ENCODE results near the gene METTL15. TPM values are rescaled to one million over a fixed set of nuclear protein-coding genes. Genes with fewer than 3 reads are reported as not detected.

Gene METTL15
- total RNA-seq, 1 experiment from 2014 or later = 12.4 TPM

DNA sequence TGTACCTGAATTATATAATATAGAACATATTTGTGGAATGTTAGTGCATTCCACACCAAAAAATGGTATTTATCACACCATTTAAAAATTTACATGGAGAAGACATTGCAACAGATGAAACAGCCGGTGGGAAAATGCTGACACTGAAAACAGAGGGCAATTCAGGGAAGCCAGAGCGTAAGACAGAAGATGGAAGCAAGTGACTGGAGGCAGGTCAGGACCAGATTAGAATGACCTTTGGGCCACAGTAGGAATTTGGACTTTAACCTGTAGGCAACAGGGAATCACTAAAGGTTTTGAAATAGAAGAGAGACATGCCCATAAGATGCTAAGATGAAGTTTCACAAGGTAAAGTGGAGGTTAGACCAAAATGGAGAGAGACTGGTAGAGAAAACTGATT, 60.5 kb downstream of the METTL15 start:
- ChIA-PET POLR2A (ENCODE audit: unreplicated experiment) (no interaction called here), CTCF (no interaction called here)
- Histone ChIP-seq H3K4me2 (ENCODE audit: low read length) (no peak overlapping the region), H3K4me3 (ENCODE audit: low read length) (no peak overlapping the region), H3K27ac (ENCODE audit: low read length) (no peak overlapping the region), H3K9ac (ENCODE audit: low read length) (no peak overlapping the region), H3K9me3 (ENCODE audit: low read length) (no peaks in the 10 kb centered on the region), H3K36me3 (ENCODE audit: low read depth, low read length) (no peaks in the 10 kb centered on the region), H3F3A (ENCODE audit: low read length, unreplicated experiment) (no peaks in the 10 kb centered on the region), H3K9me2 (replicated peaks; ENCODE audit: low read length) (no peaks in the 10 kb centered on the region), H3K79me2 (ENCODE audit: low read length) (no peaks in the 10 kb centered on the region), H2AFZ (ENCODE audit: low read length) (no peak overlapping the region), H4K20me1 (ENCODE audit: low read length) (no peaks in the 10 kb centered on the region), H3K4me1 (ENCODE audit: insufficient read depth, low read length) (no peaks in the 10 kb centered on the region), H3K27me3 (ENCODE audit: low read length) (no peaks in the 10 kb centered on the region)
- ATAC-seq (no peak), DNase-seq (no peak)
- TF ChIP-seq, protein P1, sequence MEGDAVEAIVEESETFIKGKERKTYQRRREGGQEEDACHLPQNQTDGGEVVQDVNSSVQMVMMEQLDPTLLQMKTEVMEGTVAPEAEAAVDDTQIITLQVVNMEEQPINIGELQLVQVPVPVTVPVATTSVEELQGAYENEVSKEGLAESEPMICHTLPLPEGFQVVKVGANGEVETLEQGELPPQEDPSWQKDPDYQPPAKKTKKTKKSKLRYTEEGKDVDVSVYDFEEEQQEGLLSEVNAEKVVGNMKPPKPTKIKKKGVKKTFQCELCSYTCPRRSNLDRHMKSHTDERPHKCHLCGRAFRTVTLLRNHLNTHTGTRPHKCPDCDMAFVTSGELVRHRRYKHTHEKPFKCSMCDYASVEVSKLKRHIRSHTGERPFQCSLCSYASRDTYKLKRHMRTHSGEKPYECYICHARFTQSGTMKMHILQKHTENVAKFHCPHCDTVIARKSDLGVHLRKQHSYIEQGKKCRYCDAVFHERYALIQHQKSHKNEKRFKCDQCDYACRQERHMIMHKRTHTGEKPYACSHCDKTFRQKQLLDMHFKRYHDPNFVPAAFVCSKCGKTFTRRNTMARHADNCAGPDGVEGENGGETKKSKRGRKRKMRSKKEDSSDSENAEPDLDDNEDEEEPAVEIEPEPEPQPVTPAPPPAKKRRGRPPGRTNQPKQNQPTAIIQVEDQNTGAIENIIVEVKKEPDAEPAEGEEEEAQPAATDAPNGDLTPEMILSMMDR (conservative IDR thresholded peaks at IDR 0.05; ENCODE audit: low read depth, low read length) = no peak
- TF ChIP-seq EZH2phosphoT487 (IDR thresholded peaks at IDR 0.05; ENCODE audit: borderline replicate concordance, low read length) = no peak
- TF ChIP-seq EZH2 (IDR thresholded peaks at IDR 0.05; ENCODE audit: low read length, unreplicated experiment) = no peak
- no TSS peak for BruUV-seq (replicated peaks)
- intact Hi-C loops (cut with micrococcal nuclease) = loop anchor here (1.0 kb wide), 1 partner anchor 8 kb away; no protein-coding TSS in a partner anchor

DNA sequence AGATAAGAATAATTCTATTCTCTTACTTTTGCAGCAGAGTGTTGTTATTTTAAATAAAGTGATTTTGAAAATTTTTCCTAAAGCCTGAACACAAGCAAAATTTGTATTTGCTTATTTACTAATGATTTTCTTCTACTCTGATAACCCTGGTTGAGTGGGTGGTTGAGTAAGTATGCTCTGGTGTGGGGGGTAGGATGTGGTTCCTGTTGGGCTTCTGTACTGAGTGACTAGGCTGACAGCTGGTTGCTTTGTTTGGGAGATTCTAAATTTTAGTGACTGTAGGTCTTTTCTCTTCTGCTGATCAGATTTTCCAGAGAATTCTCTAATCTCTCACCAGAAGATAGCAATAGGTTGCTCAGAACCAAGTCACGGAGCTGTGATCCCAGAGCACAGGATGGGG, 61.6 kb downstream of the METTL15 start:
- no peaks in the 10 kb centered on the region for H3K9me2 ChIP-seq (replicated peaks; ENCODE audit: low read length)
- no peaks in the 10 kb centered on the region for H3K36me3 ChIP-seq (ENCODE audit: low read depth, low read length)
- no peak overlapping the region for H3K4me2 ChIP-seq (ENCODE audit: low read length)
- intact Hi-C loops (cut with micrococcal nuclease) = no loop called here
- H3K4me3 ChIP-seq (ENCODE audit: low read length) = no peak overlapping the region
- H3K4me1 ChIP-seq (ENCODE audit: insufficient read depth, low read length) = no peaks in the 10 kb centered on the region
- no peaks in the 10 kb centered on the region for H3F3A ChIP-seq (ENCODE audit: low read length, unreplicated experiment)
- POLR2A ChIA-PET (ENCODE audit: unreplicated experiment) = interaction anchor here (0.7 kb wide), 1 partner anchor 91 kb away, joined by 4 read pairs; no protein-coding TSS in a partner anchor
- no TSS peak for BruUV-seq (replicated peaks)
- no peak overlapping the region for H3K27ac ChIP-seq (ENCODE audit: low read length)
- H3K27me3 ChIP-seq (ENCODE audit: low read length) = no peaks in the 10 kb centered on the region
- ATAC-seq = no peak
- H3K9ac ChIP-seq (ENCODE audit: low read length) = no peak overlapping the region
- H3K9me3 ChIP-seq (ENCODE audit: low read length) = no peaks in the 10 kb centered on the region
- no peaks in the 10 kb centered on the region for H4K20me1 ChIP-seq (ENCODE audit: low read length)
- CTCF ChIA-PET = no interaction called here
- no peak overlapping the region for H2AFZ ChIP-seq (ENCODE audit: low read length)
- DNase-seq = no peak
- TF ChIP-seq EZH2phosphoT487 (IDR thresholded peaks at IDR 0.05; ENCODE audit: borderline replicate concordance, low read length) (no peak), EZH2 (IDR thresholded peaks at IDR 0.05; ENCODE audit: low read length, unreplicated experiment) (no peak)
- TF ChIP-seq, protein P1 (conservative IDR thresholded peaks at IDR 0.05; ENCODE audit: low read depth, low read length) = no peak
- H3K79me2 ChIP-seq (ENCODE audit: low read length) = no peaks in the 10 kb centered on the region

DNA sequence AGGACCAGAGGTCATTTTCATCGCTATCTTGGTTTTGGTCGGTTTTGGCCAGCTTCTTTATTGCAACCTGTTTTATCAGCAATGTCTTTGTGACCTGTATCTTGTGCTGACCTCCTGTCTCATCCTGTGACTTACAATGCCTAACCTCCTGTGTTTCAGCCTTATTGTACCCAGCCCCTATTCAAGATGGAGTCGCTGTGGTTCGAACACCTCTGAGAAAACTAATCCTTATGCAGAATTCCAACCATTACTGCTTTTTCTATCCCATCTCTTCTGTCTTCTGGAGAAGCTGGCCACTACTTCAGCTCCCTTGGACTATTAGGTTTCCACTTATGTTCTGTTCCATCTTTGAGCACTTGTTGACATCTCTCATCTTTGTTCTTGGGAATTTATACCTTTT, 62.6 kb downstream of the METTL15 start:
- ChIA-PET CTCF (no interaction called here), POLR2A (ENCODE audit: unreplicated experiment) (no interaction called here)
- BruUV-seq (replicated peaks) = no TSS peak
- H2AFZ ChIP-seq (ENCODE audit: low read length) = no peak overlapping the region
- intact Hi-C loops (cut with micrococcal nuclease) = no loop called here
- H3K4me3 ChIP-seq (ENCODE audit: low read length) = no peak overlapping the region
- no peak overlapping the region for H3K9ac ChIP-seq (ENCODE audit: low read length)
- no peaks in the 10 kb centered on the region for H3F3A ChIP-seq (ENCODE audit: low read length, unreplicated experiment)
- ATAC-seq (no peak), DNase-seq (no peak)
- TF ChIP-seq EZH2phosphoT487 (IDR thresholded peaks at IDR 0.05; ENCODE audit: borderline replicate concordance, low read length) = no peak
- TF ChIP-seq EZH2 (IDR thresholded peaks at IDR 0.05; ENCODE audit: low read length, unreplicated experiment) = no peak
- TF ChIP-seq, protein P1 (conservative IDR thresholded peaks at IDR 0.05; ENCODE audit: low read depth, low read length) = no peak
- no peaks in the 10 kb centered on the region for H3K36me3 ChIP-seq (ENCODE audit: low read depth, low read length)
- H3K27ac ChIP-seq (ENCODE audit: low read length) = no peak overlapping the region
- no peaks in the 10 kb centered on the region for H3K9me3 ChIP-seq (ENCODE audit: low read length)
- H3K9me2 ChIP-seq (replicated peaks; ENCODE audit: low read length) = no peaks in the 10 kb centered on the region
- H4K20me1 ChIP-seq (ENCODE audit: low read length) = no peaks in the 10 kb centered on the region
- H3K79me2 ChIP-seq (ENCODE audit: low read length) = no peaks in the 10 kb centered on the region
- no peak overlapping the region for H3K4me2 ChIP-seq (ENCODE audit: low read length)
- H3K4me1 ChIP-seq (ENCODE audit: insufficient read depth, low read length) = no peaks in the 10 kb centered on the region; the same call in 1 of the 2 replicates
- no peaks in the 10 kb centered on the region for H3K27me3 ChIP-seq (ENCODE audit: low read length)
